ENCODE measurements around the gene REXO1.

REXO1 gene

DNA sequence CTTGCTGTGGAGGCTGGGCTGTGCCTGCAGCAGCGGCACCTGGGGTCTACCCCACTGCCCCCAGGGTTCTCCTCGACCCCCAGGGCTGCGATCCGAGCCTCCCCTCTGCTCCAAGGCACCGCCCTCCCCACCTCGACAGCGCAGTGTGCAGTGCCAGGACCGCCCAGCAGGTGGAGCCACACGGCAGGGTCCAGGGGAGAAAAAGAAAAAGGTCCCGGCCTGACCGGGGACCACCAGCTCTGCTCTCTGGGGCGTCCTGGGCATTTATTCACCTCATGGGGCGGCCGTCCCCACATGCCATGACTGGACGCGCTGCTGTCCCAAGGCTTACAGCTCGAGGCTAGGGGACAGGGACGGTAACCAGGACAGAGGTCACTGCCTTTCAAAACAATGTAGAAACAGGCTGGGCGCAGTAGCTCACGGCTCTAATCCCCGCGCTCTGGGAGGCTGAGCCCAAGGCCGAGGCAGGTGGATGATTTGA is 10.6 kb downstream of the REXO1 start:
- no peaks in the 10 kb centered on the region for H3K36me3 ChIP-seq (ENCODE audit: control insufficient read depth, insufficient read depth, low read length)
- H3K27ac ChIP-seq (ENCODE audit: insufficient read depth, low read depth, low read length, poor library complexity, severe bottlenecking) = no peak overlapping the region
- H3K4me3 ChIP-seq (ENCODE audit: insufficient read depth, low read depth, low read length) = no peak overlapping the region
- no peaks in the 10 kb centered on the region for H3K27me3 ChIP-seq (ENCODE audit: control insufficient read depth, insufficient read depth, low read length, poor library complexity, severe bottlenecking)
- no peaks in the 10 kb centered on the region for H3K9me3 ChIP-seq (ENCODE audit: control insufficient read depth, low read length)
- 41% methylated on average over 23 of the region's 23 CpGs for WGBS, 2 experiments
- peaks cover 29% of the 10 kb centered on the region for H3K4me1 ChIP-seq (ENCODE audit: control insufficient read depth, insufficient read depth, low read length)

DNA sequence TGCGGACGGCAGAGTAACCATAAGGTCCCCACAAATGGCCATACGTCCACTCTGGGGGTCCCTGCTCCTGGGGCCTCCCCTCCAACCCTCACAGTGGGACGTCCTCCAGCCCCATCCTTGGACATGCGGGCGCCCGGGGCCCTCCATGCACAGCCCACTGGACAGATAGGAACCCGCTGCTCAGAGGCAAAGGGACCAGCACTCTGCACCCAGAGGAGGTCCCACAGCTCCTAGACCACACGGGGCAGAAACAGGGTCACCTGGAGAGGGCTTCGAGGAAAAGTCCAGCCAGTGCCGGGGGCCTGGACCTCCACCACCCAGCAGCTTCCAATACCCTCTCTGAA is 11.1 kb downstream of the REXO1 start:
- no peaks in the 10 kb centered on the region for H3K9me3 ChIP-seq (ENCODE audit: control insufficient read depth, low read length)
- H3K27ac ChIP-seq (ENCODE audit: insufficient read depth, low read depth, low read length, poor library complexity, severe bottlenecking) = no peak overlapping the region
- H3K36me3 ChIP-seq (ENCODE audit: control insufficient read depth, insufficient read depth, low read length) = no peaks in the 10 kb centered on the region
- H3K27me3 ChIP-seq (ENCODE audit: control insufficient read depth, insufficient read depth, low read length, poor library complexity, severe bottlenecking) = no peaks in the 10 kb centered on the region
- WGBS, 2 experiments = 86 to 88% methylated on average over 11 of the region's 11 CpGs
- no peak overlapping the region for H3K4me3 ChIP-seq (ENCODE audit: insufficient read depth, low read depth, low read length)
- H3K4me1 ChIP-seq (ENCODE audit: control insufficient read depth, insufficient read depth, low read length) = peaks cover 29% of the 10 kb centered on the region

DNA sequence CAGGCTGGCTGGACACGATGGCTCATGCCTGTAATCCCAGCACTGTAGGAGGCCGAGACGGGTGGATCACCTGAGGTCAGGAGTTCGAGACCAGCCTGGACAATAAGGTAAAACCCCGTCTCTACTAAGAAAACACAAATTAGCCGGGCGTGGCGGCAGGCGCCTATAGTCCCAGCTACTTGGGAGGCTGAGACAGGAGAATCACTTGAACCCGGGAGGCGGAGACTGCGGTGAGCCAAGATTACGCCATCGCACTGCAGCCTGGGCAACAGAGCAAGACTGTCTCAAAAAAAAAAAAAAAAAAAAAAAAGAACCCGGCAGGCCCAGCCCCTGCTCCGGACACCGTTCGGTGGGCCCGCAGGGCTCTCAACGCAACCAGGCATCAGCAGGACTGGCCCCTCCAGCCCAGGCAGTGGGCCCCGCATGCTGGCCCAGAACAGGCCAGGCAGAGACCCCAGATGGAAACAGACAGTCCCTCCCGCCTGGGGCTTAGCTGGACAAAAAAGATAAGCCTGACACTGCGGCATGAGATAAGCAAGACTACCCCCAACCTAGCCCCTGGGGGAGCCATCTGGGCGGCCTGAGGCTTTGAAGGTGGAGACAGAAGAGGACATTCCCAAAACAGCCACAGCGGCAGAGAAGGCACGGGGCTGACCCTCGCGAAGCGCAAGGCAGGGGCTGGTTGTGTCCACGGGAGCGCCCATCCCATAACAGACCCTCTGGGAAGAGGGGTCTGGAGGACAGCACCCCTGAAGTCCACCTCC is 11.6 kb downstream of the REXO1 start:
- peaks cover 29% of the 10 kb centered on the region for H3K4me1 ChIP-seq (ENCODE audit: control insufficient read depth, insufficient read depth, low read length)
- H3K27me3 ChIP-seq (ENCODE audit: control insufficient read depth, insufficient read depth, low read length, poor library complexity, severe bottlenecking) = no peaks in the 10 kb centered on the region
- no peaks in the 10 kb centered on the region for H3K36me3 ChIP-seq (ENCODE audit: control insufficient read depth, insufficient read depth, low read length)
- WGBS, 2 experiments = 93 to 95% methylated on average over 31 of the region's 31 CpGs
- H3K27ac ChIP-seq (ENCODE audit: insufficient read depth, low read depth, low read length, poor library complexity, severe bottlenecking) = no peak overlapping the region
- H3K4me3 ChIP-seq (ENCODE audit: insufficient read depth, low read depth, low read length) = no peak overlapping the region
- no peaks in the 10 kb centered on the region for H3K9me3 ChIP-seq (ENCODE audit: control insufficient read depth, low read length)

DNA sequence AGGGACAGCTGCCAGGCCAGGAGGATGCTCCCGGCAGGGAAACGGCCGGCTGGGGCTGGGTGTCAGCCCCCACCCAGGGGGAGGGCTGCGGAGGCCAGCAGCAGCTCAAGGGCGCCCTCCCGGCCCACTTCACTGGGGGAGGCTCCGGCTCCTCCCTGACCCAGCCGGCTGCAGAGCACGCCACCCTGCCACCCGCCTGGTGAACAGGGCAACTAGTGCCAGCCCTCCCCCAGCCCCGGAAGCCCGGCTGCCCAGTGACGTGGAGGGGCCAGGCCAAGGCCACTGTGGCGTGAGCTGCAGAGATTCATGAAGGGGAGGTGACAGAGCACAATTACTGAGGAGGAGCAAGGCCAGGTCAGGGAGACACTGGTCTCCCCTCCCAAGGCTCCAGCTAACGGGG is 14.7 kb downstream of the REXO1 start:
- Histone ChIP-seq H3K27me3 (ENCODE audit: control insufficient read depth, insufficient read depth, low read length, poor library complexity, severe bottlenecking) (no peaks in the 10 kb centered on the region), H3K4me3 (ENCODE audit: insufficient read depth, low read depth, low read length) (no peak overlapping the region), H3K4me1 (ENCODE audit: control insufficient read depth, insufficient read depth, low read length) (peaks cover 9% of the 10 kb centered on the region), H3K36me3 (ENCODE audit: control insufficient read depth, insufficient read depth, low read length) (no peaks in the 10 kb centered on the region), H3K9me3 (ENCODE audit: control insufficient read depth, low read length) (no peaks in the 10 kb centered on the region), H3K27ac (ENCODE audit: insufficient read depth, low read depth, low read length, poor library complexity, severe bottlenecking) (no peak overlapping the region)
- 90 to 91% methylated on average over 15 of the region's 15 CpGs for WGBS, 2 experiments

DNA sequence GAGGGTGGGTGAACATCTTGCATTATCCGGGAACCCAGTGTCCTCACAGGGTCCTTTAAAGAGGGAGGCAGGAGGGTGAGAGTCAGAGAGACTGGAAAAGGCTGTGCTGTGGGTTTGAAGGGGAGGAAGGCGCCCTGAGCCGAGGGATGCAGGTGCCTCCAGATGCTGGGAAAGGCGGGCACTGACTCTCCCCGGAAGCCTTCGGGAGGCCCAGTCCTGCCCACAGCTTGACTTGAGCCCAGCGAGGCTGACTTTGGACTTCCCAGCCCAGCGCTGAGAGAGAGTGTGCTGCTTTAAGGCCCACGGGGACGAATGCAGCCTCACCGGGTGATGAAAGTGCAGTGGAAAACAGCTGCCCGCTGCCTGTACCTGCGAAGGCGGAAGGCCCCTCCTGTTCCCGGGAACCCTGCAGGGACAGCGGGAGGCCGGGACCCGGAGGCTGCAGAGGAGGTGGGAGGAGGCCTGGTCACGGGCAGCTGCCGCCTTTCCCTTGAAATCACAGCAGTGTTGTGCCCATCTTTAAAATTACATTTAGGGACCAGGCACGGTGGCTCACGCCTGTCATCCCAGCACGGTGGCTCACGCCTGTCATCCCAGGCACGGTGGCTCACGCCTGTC is 16.1 kb downstream of the REXO1 start:
- Histone ChIP-seq H3K4me3 (ENCODE audit: insufficient read depth, low read depth, low read length) (no peak overlapping the region), H3K27ac (ENCODE audit: insufficient read depth, low read depth, low read length, poor library complexity, severe bottlenecking) (no peak overlapping the region), H3K27me3 (ENCODE audit: control insufficient read depth, insufficient read depth, low read length, poor library complexity, severe bottlenecking) (no peaks in the 10 kb centered on the region), H3K4me1 (ENCODE audit: control insufficient read depth, insufficient read depth, low read length) (peaks cover 8% of the 10 kb centered on the region), H3K9me3 (ENCODE audit: control insufficient read depth, low read length) (no peaks in the 10 kb centered on the region), H3K36me3 (ENCODE audit: control insufficient read depth, insufficient read depth, low read length) (no peaks in the 10 kb centered on the region)
- whole genome bisulfite sequencing, 2 experiments = 89 to 91% methylated on average over 26 of the region's 26 CpGs

DNA sequence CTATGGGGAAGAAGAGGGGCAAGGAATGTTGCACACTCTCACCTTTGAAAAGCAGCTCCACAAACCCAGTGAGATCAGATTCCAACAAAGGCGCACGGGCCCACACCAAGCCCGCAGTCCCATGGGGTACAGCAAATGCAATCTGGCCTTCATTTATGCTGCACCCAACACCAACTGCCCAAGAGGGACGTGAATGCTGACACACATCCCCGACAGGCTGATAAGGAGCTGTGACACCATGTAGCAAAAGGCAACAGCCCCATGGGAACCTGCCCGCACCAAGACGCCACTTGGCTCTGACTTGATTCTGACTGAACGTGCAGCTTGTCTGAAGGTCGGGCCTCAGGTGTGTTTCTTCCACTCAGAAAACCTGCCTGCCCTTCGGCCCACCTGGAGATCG is 17.3 kb downstream of the REXO1 start:
- 95 to 96% methylated on average over 11 of the region's 11 CpGs for WGBS, 2 experiments
- H3K27ac ChIP-seq (ENCODE audit: insufficient read depth, low read depth, low read length, poor library complexity, severe bottlenecking) = no peak overlapping the region
- no peaks in the 10 kb centered on the region for H3K27me3 ChIP-seq (ENCODE audit: control insufficient read depth, insufficient read depth, low read length, poor library complexity, severe bottlenecking)
- H3K4me3 ChIP-seq (ENCODE audit: insufficient read depth, low read depth, low read length) = no peak overlapping the region
- H3K9me3 ChIP-seq (ENCODE audit: control insufficient read depth, low read length) = no peaks in the 10 kb centered on the region
- H3K36me3 ChIP-seq (ENCODE audit: control insufficient read depth, insufficient read depth, low read length) = no peaks in the 10 kb centered on the region
- peaks cover 14% of the 10 kb centered on the region for H3K4me1 ChIP-seq (ENCODE audit: control insufficient read depth, insufficient read depth, low read length)

DNA sequence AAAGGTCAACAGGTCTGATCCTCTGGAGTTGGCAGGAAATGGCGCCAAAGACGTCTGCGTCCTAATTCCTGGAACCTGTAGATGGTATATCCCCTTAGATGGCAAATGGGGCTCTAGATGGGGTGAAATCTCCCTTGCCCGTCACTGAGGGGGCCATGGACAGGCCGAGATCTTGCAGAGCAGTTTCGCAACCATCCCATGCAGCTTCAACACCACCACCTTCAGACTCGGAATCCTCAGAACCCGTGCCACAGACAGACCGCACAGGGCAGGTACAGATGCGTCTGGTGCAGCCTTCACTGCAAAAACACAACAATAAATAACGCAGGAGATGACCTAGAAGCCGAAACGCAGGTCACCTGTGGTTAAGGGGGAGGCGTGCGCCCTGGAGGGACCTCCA is 17.7 kb downstream of the REXO1 start:
- H3K27me3 ChIP-seq (ENCODE audit: control insufficient read depth, insufficient read depth, low read length, poor library complexity, severe bottlenecking) = no peaks in the 10 kb centered on the region
- no peaks in the 10 kb centered on the region for H3K9me3 ChIP-seq (ENCODE audit: control insufficient read depth, low read length)
- no peak overlapping the region for H3K4me3 ChIP-seq (ENCODE audit: insufficient read depth, low read depth, low read length)
- 95 to 96% methylated on average over 15 of the region's 15 CpGs for WGBS, 2 experiments
- H3K27ac ChIP-seq (ENCODE audit: insufficient read depth, low read depth, low read length, poor library complexity, severe bottlenecking) = no peak overlapping the region
- peaks cover 14% of the 10 kb centered on the region for H3K4me1 ChIP-seq (ENCODE audit: control insufficient read depth, insufficient read depth, low read length)
- no peaks in the 10 kb centered on the region for H3K36me3 ChIP-seq (ENCODE audit: control insufficient read depth, insufficient read depth, low read length)

DNA sequence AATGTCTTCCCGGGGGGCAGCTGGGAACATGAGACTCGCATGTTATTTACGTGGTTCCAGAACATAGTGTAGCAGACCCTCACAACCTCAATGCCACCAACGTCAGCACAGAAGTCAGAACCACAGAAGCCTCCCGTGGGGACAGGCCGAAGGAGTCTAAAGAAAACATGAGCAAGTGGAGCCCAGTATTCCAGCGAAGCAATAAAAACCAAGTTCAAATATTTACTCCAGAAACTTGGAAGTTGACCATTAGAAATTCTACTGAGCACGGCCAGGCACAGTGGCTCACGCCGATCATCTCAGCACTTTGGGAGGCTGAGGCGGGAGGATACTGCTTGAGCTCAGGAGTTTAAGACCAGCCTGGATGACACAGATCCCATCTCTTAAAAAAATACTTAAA is 18.3 kb downstream of the REXO1 start:
- Histone ChIP-seq H3K27me3 (ENCODE audit: control insufficient read depth, insufficient read depth, low read length, poor library complexity, severe bottlenecking) (no peaks in the 10 kb centered on the region), H3K36me3 (ENCODE audit: control insufficient read depth, insufficient read depth, low read length) (no peaks in the 10 kb centered on the region), H3K9me3 (ENCODE audit: control insufficient read depth, low read length) (no peaks in the 10 kb centered on the region), H3K27ac (ENCODE audit: insufficient read depth, low read depth, low read length, poor library complexity, severe bottlenecking) (no peak overlapping the region), H3K4me1 (ENCODE audit: control insufficient read depth, insufficient read depth, low read length) (peaks cover 14% of the 10 kb centered on the region), H3K4me3 (ENCODE audit: insufficient read depth, low read depth, low read length) (no peak overlapping the region)
- 96 to 97% methylated on average over 11 of the region's 11 CpGs for WGBS, 2 experiments

DNA sequence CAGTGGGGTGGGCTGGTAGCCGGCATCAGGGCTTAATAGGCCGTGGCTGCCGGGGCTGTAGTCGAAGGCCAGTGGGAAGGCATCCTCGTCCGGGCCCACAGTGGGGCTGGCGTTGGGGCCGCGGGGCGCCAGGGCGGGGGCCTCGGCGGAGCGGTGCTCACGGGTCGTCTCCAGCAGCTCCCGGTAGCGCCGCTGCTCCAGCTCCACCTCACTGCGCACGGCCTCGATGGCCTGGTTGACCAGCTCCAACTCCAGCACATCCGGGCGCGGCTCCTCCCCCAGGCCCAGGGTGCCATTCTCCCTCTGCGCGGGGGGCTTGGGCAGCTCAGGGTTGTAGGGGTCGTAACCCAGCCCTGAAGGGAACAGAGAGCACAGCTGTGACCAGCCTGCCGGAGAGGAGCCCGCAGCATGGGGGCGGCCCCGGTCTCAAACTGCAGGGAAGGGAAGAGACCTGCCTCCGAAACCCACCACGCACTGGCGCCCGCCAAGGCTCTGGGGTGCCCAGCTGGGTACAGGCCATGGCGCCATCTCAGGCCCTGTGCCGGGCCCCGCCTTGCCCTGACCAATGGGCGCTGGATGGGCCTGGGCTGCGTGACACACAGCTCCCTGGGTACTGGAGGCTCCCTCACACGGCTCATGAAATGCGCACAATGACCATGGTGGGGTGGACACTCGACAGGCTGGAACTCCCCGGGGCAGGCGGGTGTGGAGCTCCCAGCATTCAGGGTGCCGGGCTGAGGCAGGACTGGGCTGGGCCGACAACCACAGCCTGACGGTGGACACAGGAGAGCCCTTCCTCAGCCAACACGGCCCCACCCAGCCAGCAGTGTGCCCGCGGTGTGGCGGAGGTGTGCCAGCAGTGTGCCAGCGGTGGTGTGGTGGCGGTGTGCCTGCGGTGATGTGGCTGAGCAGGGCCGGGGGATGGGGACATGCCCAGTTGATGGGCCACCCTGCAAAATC is 19.7 kb downstream of the REXO1 start:
- Histone ChIP-seq H3K27ac (ENCODE audit: insufficient read depth, low read depth, low read length, poor library complexity, severe bottlenecking) (no peak overlapping the region), H3K9me3 (ENCODE audit: control insufficient read depth, low read length) (no peaks in the 10 kb centered on the region), H3K4me3 (ENCODE audit: insufficient read depth, low read depth, low read length) (no peak overlapping the region), H3K36me3 (ENCODE audit: control insufficient read depth, insufficient read depth, low read length) (no peaks in the 10 kb centered on the region), H3K4me1 (ENCODE audit: control insufficient read depth, insufficient read depth, low read length) (peaks cover 14% of the 10 kb centered on the region), H3K27me3 (ENCODE audit: control insufficient read depth, insufficient read depth, low read length, poor library complexity, severe bottlenecking) (no peaks in the 10 kb centered on the region)
- 94% methylated on average over 57 of the region's 57 CpGs for WGBS, 2 experiments

Measured in ectodermal cell (in vitro differentiated cells).